ENCODE results near the gene OR6Q1. TPM values are rescaled to one million over a fixed set of nuclear protein-coding genes. Genes with fewer than 3 reads are reported as not detected.

Gene OR6Q1
- total and polyA plus RNA-seq, 2 of the 4 experiments (the other 2 are of a cell fraction), result not detected

DNA sequence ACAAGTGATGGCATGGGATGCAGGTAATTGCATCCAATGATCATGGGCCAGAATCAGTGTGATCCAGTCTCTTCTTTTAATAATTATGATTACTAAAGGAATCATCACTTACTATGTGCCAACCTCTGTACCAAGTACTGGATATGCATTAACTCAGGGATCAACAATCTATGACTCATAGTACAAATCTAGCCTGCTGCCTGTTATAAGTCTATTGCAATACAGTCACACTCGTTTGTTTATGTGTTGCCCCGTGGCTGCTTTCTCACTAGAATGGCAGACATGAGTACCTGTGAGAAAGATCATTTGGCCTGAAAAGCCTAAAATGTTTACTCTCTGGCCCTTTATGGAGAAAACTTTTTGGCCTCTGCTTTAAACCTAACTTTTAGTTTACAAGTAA lies 45.0 kb downstream of the OR6Q1 start:
- H2BK20ac ChIP-seq (ENCODE audit: low read depth, low read length), result no peak overlapping the region

More for the DNA sequence above, 45.0 kb downstream of the OR6Q1 start:
- ChIA-PET POLR2A (ENCODE audit: unreplicated experiment) (no interaction called here), CTCF (no interaction called here)
- Histone ChIP-seq H3K18ac (ENCODE audit: low read depth, low read length) (peak overlapping the region; percentile 87; the same call in 1 of the 2 replicates), H3K23ac (ENCODE audit: low read depth, low read length) (no peak overlapping the region), H4K20me1 (ENCODE audit: insufficient read depth, low read length) (no peaks in the 10 kb centered on the region), H3K4me3 (ENCODE audit: insufficient read depth, low read depth, low read length) (no peak overlapping the region), H4K91ac (ENCODE audit: insufficient read depth, low read depth, low read length) (no peak overlapping the region; the same call in 1 of the 2 replicates), H4K8ac (ENCODE audit: low read depth in 2 of 2, low read length in 2 of 2) (peak overlapping the region in 1 of 2 experiments; percentile 11; a peak in 2 of 4 replicates), H2BK5ac (ENCODE audit: low read depth, low read length, poor library complexity, severe bottlenecking) (peak overlapping the region; percentile 53), H3K56ac (ENCODE audit: extremely low read depth, insufficient read depth, low read length) (no peak overlapping the region), H3K4ac (ENCODE audit: low read depth, low read length) (no peak overlapping the region), H3K9me1 (ENCODE audit: insufficient read depth, low read length) (peaks cover 3% of the 10 kb centered on the region; the same call in 1 of the 2 replicates), H4K5ac (ENCODE audit: low read depth, low read length) (no peak overlapping the region; the same call in 1 of the 2 replicates), H3K36me3 (ENCODE audit: control insufficient read depth, insufficient read depth, low read length) (no peaks in the 10 kb centered on the region), H3K27ac (ENCODE audit: insufficient read depth, low read length) (no peak overlapping the region; the same call in 1 of the 2 replicates), H2AK9ac (replicated peaks; ENCODE audit: low read depth, low read length, poor library complexity) (no peak overlapping the region), H2AK5ac (ENCODE audit: low read depth, low read length) (peak overlapping the region; percentile 44; the same call in 1 of the 2 replicates), H3K79me1 (ENCODE audit: low read depth in 1 of 2, low read length in 2 of 2) (no peaks in the 10 kb centered on the region), H3K27me3 (ENCODE audit: control insufficient read depth, insufficient read depth, low read length) (no peaks in the 10 kb centered on the region), H3K9ac (ENCODE audit: low read depth, low read length) (no peak overlapping the region), H2AFZ (replicated peaks; ENCODE audit: low read length, poor library complexity) (no peak overlapping the region), H3K9me3 (ENCODE audit: control insufficient read depth, insufficient read depth, low read length) (no peaks in the 10 kb centered on the region), H2BK120ac (ENCODE audit: low read depth, low read length) (peak overlapping the region; percentile 24; the same call in 1 of the 2 replicates), H3K4me2 (ENCODE audit: low read depth, low read length) (no peak overlapping the region), H3K14ac (replicated peaks; ENCODE audit: low read depth, low read length) (no peak overlapping the region), H2BK15ac (ENCODE audit: low read depth, low read length) (peak overlapping the region; percentile 11; the same call in 1 of the 3 replicates), H3K4me1 (ENCODE audit: control insufficient read depth, insufficient read depth, low read length) (peaks cover 6% of the 10 kb centered on the region; the same call in 1 of the 2 replicates)
- WGBS, 2 experiments (ENCODE audit: extremely low coverage in 2 of 2, insufficient read length in 1 of 2), result no CpG with 5 or more reads among the region's 2 CpGs
- ATAC-seq (ENCODE audit: low read depth) (peak; percentile 87), DNase-seq (peak; percentile 79)
- intact Hi-C loops (cut with micrococcal nuclease) (loop anchor here (2.0 kb wide), 1 partner anchor 15 kb away; no protein-coding TSS in a partner anchor), dilution Hi-C loops (cut with HindIII; ENCODE audit: low sequenced_read_pairs, unreplicated experiment) (no loop called here), in situ Hi-C loops (cut with MboI; ENCODE audit: low sequenced_read_pairs) (no loop called here)
- no TSS peak for BruUV-seq (replicated peaks)
- TF ChIP-seq NFE2L2 (IDR thresholded peaks at IDR 0.05; ENCODE audit: low read depth, low read length), result no peak
- no peak for TF ChIP-seq RCOR1 (IDR thresholded peaks at IDR 0.05; ENCODE audit: insufficient replicate concordance, low read length)
- peak; percentile 72 for TF ChIP-seq BHLHE40 (IDR thresholded peaks at IDR 0.05; ENCODE audit: low read depth, low read length)
- no peak for TF ChIP-seq MXI1 (IDR thresholded peaks at IDR 0.05; ENCODE audit: borderline replicate concordance, low read depth, low read length)
- TF ChIP-seq MAFK (IDR thresholded peaks at IDR 0.05; ENCODE audit: low read depth, low read length), result no peak
- TF ChIP-seq CHD1 (IDR thresholded peaks at IDR 0.05; ENCODE audit: low read depth, low read length), result no peak
- no peak for TF ChIP-seq MAZ (IDR thresholded peaks at IDR 0.05; ENCODE audit: borderline replicate concordance, low read depth, low read length)
- no peak for TF ChIP-seq RFX5 (IDR thresholded peaks at IDR 0.05; ENCODE audit: low read depth, low read length)
- TF ChIP-seq CEBPB (IDR thresholded peaks at IDR 0.05; ENCODE audit: low read depth, low read length), result peak; percentile 92
- TF ChIP-seq ELK1 (IDR thresholded peaks at IDR 0.05; ENCODE audit: borderline replicate concordance, low read depth, low read length), result no peak
- peak; percentile 96 for TF ChIP-seq FOS (IDR thresholded peaks at IDR 0.05; ENCODE audit: low read depth, low read length)
